OCI-LY1 (cell line): ENCODE data around the gene RAD51B.

ENCODE experiments used
- EZH2 ChIP-seq: fragments of 200-600 bp; sonication (generic), shearing (Covaris generic); IDR thresholded peaks from 2 replicates; pipeline ENCODE4 v1.8.0; 2017; ENCODE audit warnings: borderline replicate concordance, mixed run types, mild to moderate bottlenecking, antibody characterized with exemption, low read length, moderate library complexity, mixed read lengths
- TF ChIP-seq, protein P1 (sequence below): fragments of 200-600 bp; sonication (generic), shearing (Covaris generic); IDR thresholded peaks from 2 replicates; pipeline ENCODE4 v1.5.1; 2017; ENCODE audit warnings: mild to moderate bottlenecking, antibody characterized with exemption, low read length, moderate library complexity, mixed read lengths

GRCh38 chr14:67835596-67835995, 16.0 kb downstream of the RAD51B start:
- TF ChIP-seq, protein P1, sequence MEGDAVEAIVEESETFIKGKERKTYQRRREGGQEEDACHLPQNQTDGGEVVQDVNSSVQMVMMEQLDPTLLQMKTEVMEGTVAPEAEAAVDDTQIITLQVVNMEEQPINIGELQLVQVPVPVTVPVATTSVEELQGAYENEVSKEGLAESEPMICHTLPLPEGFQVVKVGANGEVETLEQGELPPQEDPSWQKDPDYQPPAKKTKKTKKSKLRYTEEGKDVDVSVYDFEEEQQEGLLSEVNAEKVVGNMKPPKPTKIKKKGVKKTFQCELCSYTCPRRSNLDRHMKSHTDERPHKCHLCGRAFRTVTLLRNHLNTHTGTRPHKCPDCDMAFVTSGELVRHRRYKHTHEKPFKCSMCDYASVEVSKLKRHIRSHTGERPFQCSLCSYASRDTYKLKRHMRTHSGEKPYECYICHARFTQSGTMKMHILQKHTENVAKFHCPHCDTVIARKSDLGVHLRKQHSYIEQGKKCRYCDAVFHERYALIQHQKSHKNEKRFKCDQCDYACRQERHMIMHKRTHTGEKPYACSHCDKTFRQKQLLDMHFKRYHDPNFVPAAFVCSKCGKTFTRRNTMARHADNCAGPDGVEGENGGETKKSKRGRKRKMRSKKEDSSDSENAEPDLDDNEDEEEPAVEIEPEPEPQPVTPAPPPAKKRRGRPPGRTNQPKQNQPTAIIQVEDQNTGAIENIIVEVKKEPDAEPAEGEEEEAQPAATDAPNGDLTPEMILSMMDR, result no peak
- TF ChIP-seq EZH2, result no peak
